DOHH2 (cell line): ENCODE data around the gene SSC5D.

Experiments used
- H3F3A ChIP-seq: fragments of 200-600 bp; sonication (generic), shearing (Covaris generic); 2 replicates; pipeline ENCODE4 v1.6.0; 2016; ENCODE audit warnings: antibody characterized with exemption, mild to moderate bottlenecking; ENCODE audit not compliant: control insufficient read depth, insufficient read depth
- H3K27ac ChIP-seq: fragments of 200-600 bp; sonication (generic); 2 replicates; pipeline ENCODE4 v1.5.1; 2014; ENCODE audit warnings: low read depth, mild to moderate bottlenecking, low read length, moderate library complexity
- H3K27me3 ChIP-seq: fragments of 200-600 bp; sonication (generic); 2 replicates; pipeline ENCODE4 v1.6.1; 2014; ENCODE audit warnings: mild to moderate bottlenecking, low read length, mixed read lengths; ENCODE audit not compliant: control insufficient read depth
- H3K36me3 ChIP-seq: fragments of 200-600 bp; sonication (generic); 2 replicates; pipeline ENCODE4 v1.6.1; 2014; ENCODE audit warnings: mild to moderate bottlenecking, low read length, moderate library complexity, mixed read lengths; ENCODE audit not compliant: control insufficient read depth
- H3K4me1 ChIP-seq: fragments of 200-600 bp; sonication (generic); 2 replicates; pipeline ENCODE4 v1.6.1; 2014; ENCODE audit warnings: mild to moderate bottlenecking, low read length, mixed read lengths; ENCODE audit not compliant: control insufficient read depth
- H3K4me2 ChIP-seq: fragments of 200-600 bp; sonication (generic); 2 replicates; pipeline ENCODE4 v1.6.0; 2014; ENCODE audit warnings: mild to moderate bottlenecking, low read length, moderate library complexity
- H3K4me3 ChIP-seq: fragments of 200-600 bp; sonication (generic); 2 replicates; pipeline ENCODE4 v1.5.1; 2014; ENCODE audit warnings: mild to moderate bottlenecking, low read length, mixed read lengths
- H3K79me2 ChIP-seq: fragments of 200-600 bp; sonication (generic); 2 replicates; pipeline ENCODE4 v1.6.1; 2014; ENCODE audit warnings: mild to moderate bottlenecking, low read length, mixed read lengths; ENCODE audit not compliant: control insufficient read depth
- H3K9me2 ChIP-seq: fragments of 200-600 bp; sonication (generic); replicated peaks from 2 replicates; pipeline ENCODE4 v1.6.1; 2014; ENCODE audit warnings: mild to moderate bottlenecking, low read length, mixed read lengths; ENCODE audit not compliant: control insufficient read depth
- H3K9me3 ChIP-seq: fragments of 200-600 bp; sonication (generic); 2 replicates; pipeline ENCODE4 v1.6.1; 2014; ENCODE audit warnings: antibody characterized with exemption, low read length, mixed read lengths; ENCODE audit not compliant: control insufficient read depth, insufficient read depth
- H4K20me1 ChIP-seq: fragments of 200-600 bp; sonication (generic); 2 replicates; pipeline ENCODE4 v1.6.0; 2014; ENCODE audit warnings: low read depth, mild to moderate bottlenecking, antibody characterized with exemption, low read length, moderate library complexity; ENCODE audit not compliant: control insufficient read depth, insufficient read depth
- CTCF ChIP-seq: fragments of 200-600 bp; sonication (generic); IDR thresholded peaks from one replicate; pipeline ENCODE4 v1.5.1; 2014; ENCODE audit warnings: antibody characterized with exemption, mild to moderate bottlenecking, low read depth, low read length; ENCODE audit not compliant: poor library complexity, severe bottlenecking
- EZH2phosphoT487 ChIP-seq: fragments of 200-600 bp; sonication (generic); IDR thresholded peaks from 2 replicates; pipeline ENCODE4 v1.6.1; 2017; ENCODE audit warnings: borderline replicate concordance, mild to moderate bottlenecking, antibody characterized with exemption, low read length, moderate library complexity, mixed read lengths

Gene SSC5D

GRCh38 chr19:55456347-55456746, 31.9 kb upstream of the SSC5D start:
- no peak overlapping the region for H3K4me2 ChIP-seq
- peaks cover 8% of the 10 kb centered on the region for H3K27me3 ChIP-seq
- no peaks in the 10 kb centered on the region for H3K9me2 ChIP-seq
- H3K9me3 ChIP-seq = no peaks in the 10 kb centered on the region
- peaks cover 11% of the 10 kb centered on the region for H3F3A ChIP-seq
- peaks cover 16% of the 10 kb centered on the region for H3K79me2 ChIP-seq
- no peak overlapping the region for H3K27ac ChIP-seq
- H3K4me3 ChIP-seq = no peak overlapping the region
- TF ChIP-seq EZH2phosphoT487 (no peak), CTCF (no peak)
- peaks cover 11% of the 10 kb centered on the region for H3K4me1 ChIP-seq
- no peaks in the 10 kb centered on the region for H3K36me3 ChIP-seq
- H4K20me1 ChIP-seq = 0 out of 2 replicates have a peak, but pooled peaks cover 3% of the 10 kb centered on the region

GRCh38 chr19:55457683-55458457, 30.4 kb upstream of the SSC5D start:
- H3F3A ChIP-seq = peaks cover 11% of the 10 kb centered on the region
- no peaks in the 10 kb centered on the region for H3K9me3 ChIP-seq
- peaks cover 18% of the 10 kb centered on the region for H3K4me1 ChIP-seq
- no peaks in the 10 kb centered on the region for H3K9me2 ChIP-seq
- H3K79me2 ChIP-seq = peaks cover 16% of the 10 kb centered on the region
- H3K27me3 ChIP-seq = no peaks in the 10 kb centered on the region
- 0 out of 2 replicates have a peak, but pooled peaks cover 3% of the 10 kb centered on the region for H4K20me1 ChIP-seq
- no peak overlapping the region for H3K27ac ChIP-seq
- no peak overlapping the region for H3K4me3 ChIP-seq
- TF ChIP-seq EZH2phosphoT487 = no peak
- TF ChIP-seq CTCF = no peak
- no peaks in the 10 kb centered on the region for H3K36me3 ChIP-seq
- H3K4me2 ChIP-seq = no peak overlapping the region

GRCh38 chr19:55459551-55459949, 28.7 kb upstream of the SSC5D start:
- H3F3A ChIP-seq = peaks cover 11% of the 10 kb centered on the region
- TF ChIP-seq CTCF = no peak
- no peak for TF ChIP-seq EZH2phosphoT487
- H3K27ac ChIP-seq = no peak overlapping the region
- no peaks in the 10 kb centered on the region for H3K36me3 ChIP-seq
- H3K9me2 ChIP-seq = no peaks in the 10 kb centered on the region
- H3K4me1 ChIP-seq = peaks cover 18% of the 10 kb centered on the region
- H4K20me1 ChIP-seq = 0 out of 2 replicates have a peak, but pooled peaks cover 3% of the 10 kb centered on the region
- H3K9me3 ChIP-seq = no peaks in the 10 kb centered on the region
- no peaks in the 10 kb centered on the region for H3K27me3 ChIP-seq
- peaks cover 16% of the 10 kb centered on the region for H3K79me2 ChIP-seq
- H3K4me3 ChIP-seq = no peak overlapping the region
- peak overlapping the region; percentile 98; the same call in 1 of the 2 replicates for H3K4me2 ChIP-seq
